Right hindlimb (tissue), 1 donor: ENCODE measurements around the gene SH2D7.

Experiments used
- DNase-seq: peaks from one replicate; pipeline ENCODE4 v3.0.0-alpha.2; 2018

SH2D7 gene

DNA sequence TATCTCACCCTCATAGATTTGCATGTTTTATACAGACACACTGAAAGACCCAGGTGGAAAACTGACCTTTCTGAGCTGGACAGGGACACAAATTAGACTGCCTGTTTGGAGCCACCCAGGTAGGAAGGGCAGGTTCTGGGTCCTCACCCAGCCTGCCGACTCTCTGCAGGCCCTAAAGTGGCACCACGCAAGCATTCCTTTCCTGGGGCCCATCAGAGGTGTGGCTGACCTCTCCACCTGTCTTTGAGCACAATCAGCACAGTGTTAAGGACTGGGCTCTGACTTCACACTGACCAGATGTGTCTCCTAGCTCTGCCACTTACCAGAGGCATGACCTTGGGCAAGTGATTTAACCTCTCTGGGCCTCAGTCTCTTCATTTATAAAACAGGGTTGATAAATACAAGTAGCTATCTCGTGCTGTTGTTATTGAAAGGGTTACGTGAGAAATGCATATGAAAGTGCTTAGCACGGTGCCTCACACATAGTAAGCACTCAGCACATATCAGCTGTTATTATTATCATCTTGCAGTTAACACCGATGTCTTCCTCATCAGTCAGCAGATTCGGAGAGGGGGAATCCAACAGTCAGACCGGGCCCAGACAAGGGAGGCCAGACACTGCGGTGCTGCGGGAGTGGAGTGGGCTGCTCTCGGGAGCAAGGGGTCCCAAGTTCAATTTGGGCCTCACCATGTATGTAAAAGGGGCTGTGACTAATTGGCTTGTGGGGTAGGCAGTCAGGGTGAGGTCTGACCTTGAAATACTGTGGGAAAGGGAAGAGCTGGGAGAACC, 12.9 kb upstream of the SH2D7 start:
- DNase-seq: no peak

DNA sequence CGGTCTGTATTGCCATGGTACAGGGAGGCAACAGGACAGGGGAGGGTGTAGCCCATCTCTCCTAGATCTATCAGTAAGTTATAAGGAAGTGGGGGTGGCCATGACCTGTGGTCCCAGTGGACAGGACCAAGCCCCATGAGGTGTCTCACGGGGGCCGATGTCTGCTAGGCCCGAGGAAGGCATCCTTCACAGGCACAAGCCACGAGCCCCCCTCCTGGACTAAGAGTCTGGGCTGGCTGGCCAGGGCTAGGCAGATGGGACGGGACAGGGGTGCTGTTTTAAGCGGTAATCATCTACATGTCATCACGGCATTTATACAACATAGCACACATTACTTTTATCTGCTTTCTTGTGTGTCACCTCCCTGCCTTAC, 12.3 kb upstream of the SH2D7 start:
- no peak for DNase-seq

DNA sequence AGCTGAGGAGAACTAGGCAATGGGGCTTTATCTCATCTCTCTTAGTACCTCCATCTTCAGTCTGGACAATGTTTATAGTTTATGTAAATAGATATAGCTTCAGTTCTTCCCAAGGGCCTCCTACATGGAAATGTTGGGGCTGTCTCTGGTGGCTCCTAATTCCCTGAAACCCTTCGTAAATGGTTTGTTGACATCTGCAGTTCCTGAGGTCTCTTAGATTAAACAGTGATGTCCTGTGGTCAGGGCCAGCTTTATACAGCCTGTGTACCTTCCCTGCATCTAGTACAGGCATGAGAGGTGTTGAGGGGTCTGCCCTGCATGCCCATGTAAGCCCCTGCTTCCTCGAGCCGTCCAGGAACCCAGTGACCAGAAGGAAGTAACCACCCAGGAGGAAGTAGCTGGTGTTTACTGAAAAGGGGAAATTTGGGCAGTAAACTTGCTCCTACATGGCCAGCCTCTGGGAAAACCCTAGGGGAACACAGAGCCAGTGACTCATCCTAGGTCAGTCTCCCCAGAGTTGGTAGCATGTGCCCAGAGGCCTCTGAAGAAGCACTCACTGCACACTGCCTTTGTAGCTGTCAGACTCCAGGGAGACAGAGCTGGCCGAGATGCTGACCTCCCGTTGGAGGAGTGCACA, 10.1 kb upstream of the SH2D7 start:
- no peak for DNase-seq

- no peak for DNase-seq
Observed at GRCh38 chr15:78082743-78083110, 9.6 kb upstream of the SH2D7 start.

DNA sequence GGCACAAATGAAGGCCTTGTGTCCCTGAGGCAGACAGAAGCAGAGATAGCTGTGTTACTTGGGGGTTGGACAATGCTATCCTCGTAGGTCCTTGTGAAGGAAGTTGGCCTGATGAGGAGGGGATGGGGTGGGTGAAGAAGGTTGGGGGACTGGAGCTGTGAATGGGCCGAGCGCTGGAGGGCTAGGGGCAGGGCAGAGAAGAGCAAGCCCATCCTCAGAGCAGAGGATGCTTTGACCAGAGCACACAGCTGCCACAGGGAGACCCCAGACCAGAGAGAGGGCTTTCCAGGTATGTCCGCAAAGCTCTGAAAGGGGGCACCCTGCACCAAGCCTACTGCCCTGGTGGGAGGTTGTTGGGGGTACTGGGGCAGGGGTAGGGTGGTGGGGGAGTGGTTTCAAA, 9.2 kb upstream of the SH2D7 start:
- no peak for DNase-seq

DNA sequence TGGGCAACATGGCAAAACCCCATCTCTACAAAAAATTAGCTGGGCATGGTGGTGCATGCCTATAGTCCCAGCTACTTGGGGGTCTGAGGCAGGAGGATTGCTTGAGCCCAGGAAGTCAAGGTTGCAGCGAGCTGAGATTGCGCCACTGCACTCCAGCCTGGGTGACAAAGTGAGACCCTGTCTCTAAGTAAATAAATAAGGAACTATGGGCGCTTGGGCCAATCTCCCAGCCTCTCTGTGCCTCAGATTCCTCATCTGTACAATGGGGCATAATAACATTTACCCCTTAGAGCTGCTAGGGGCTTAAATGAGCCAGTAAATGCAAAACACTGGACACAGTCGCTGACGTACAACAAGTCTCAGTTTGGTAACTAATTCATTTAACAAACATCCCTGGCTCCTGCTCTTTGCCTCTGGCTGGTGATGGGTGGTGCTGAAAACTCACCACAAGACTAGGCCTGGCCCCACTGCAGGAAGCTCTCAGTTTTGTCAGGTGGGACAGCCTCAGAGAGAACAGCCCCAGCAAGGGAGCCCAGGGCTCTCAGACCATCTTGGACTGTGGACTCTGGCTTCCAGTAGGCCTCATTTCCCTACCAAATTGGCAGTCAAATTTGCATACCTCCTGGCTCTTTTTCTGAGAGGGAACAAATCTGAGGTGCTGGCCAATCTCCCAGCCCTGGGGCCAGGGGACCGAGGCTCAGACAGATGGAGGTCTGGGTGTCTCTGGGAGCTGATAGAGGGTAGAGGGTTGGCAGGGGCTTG, 8.5 kb upstream of the SH2D7 start:
- no peak for DNase-seq

DNA sequence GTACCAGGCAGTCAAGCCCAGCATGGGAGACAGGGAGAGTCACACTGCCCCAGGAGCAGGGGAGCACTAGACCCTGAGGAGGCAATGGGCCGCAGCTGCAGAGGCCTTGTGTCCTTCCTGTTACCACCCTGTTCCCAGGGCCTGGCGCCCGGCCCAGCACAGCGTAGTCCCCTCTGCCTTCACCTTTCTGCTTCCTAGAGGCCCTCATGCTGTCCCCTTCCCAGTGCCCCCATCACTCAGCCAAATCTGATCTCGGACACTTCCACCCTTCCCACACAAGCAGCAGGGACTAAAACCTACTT, 8.0 kb upstream of the SH2D7 start:
- no peak for DNase-seq

DNA sequence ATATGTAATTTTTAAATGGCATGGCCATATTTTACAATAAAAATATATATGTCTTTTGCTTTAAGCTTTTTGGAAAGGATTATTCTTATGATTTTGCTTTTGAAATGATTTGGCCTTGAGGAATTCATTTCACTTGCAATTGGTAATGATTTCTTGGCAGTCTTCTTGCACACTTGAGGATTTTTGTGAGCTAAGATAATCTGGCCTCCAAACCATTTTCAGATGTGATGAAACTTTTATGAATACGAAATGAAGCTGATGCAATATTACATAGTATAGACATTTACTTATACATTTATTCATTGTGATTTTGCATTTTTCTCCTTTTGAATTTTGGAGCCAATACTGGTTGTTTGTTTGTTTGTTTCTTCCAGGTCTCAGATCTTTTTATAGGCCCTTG, 6.4 kb upstream of the SH2D7 start:
- DNase-seq: no peak

- DNase-seq: no peak
Observed at GRCh38 chr15:78087951-78088772, 4.2 kb upstream of the SH2D7 start.

- no peak for DNase-seq
Observed at GRCh38 chr15:78088773-78089080, 3.6 kb upstream of the SH2D7 start.

GRCh38 chr15:78090422-78091063, 1.8 kb upstream of the SH2D7 start:
- no peak for DNase-seq

GRCh38 chr15:78093242-78094020, 1.1 kb downstream of the SH2D7 start:
- DNase-seq: peak; percentile 53

GRCh38 chr15:78097667-78098066, 5.3 kb downstream of the SH2D7 start:
- DNase-seq: no peak

- DNase-seq: no peak
Observed at GRCh38 chr15:78098131-78098755, 5.9 kb downstream of the SH2D7 start.

- DNase-seq: no peak
Observed at GRCh38 chr15:78100886-78101285, 8.5 kb downstream of the SH2D7 start.

GRCh38 chr15:78101423-78102105, 9.2 kb downstream of the SH2D7 start:
- DNase-seq: no peak

DNA sequence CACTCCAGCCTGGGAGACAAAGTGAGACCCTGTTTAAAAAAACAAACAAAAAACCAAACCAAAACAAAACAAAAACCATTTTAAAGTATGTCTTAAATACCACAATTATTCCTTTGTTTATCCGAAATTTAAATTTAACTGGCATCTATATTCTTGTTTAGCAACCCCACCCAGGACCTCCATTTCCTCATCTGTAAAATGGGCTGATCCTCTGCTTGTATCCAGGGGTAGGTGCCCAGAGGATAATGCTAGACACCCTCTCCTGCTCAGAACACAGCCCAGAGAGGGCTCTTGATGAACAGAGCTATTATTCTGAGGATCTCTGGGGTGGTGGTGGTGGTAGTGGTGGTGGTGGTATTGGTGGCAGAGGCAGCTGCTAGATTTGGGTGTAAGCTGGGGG, 9.8 kb downstream of the SH2D7 start:
- no peak for DNase-seq

GRCh38 chr15:78102741-78103140, 10.4 kb downstream of the SH2D7 start:
- DNase-seq: no peak

DNA sequence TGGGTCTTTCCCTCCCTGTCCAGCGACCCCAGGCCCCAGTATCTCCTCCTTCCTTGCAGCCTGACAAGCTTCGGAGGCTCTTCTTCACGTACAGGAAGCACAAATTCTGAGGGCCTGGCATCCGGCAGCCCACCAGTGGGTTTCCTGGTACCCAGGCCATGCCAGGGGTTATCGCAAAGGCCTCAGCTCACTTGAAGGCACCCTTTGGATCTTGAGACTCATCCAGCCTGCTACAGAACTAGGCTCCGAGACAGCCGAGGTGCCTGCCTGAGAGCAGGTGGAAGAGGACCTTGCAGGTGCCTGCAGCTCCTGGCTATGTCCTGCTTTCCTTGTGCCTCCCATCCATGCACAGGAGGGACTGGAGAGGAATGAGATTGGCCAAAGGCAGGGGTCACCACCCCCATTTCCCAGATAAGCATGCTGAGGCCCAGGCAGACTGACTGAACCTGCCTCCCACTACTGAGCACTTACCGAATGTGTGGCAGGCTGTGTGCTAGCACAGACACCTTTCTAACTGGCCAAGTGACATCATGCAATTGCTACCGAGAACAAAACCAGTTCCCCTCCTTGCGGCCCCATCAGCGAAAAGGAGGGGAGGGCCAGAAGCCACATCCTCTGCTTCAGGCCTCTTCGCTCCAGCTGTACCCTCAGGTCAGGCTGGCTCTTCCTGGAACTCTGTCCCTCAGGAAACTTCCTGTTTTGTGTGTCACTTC, 11.2 kb downstream of the SH2D7 start:
- DNase-seq: peak; percentile 42

DNA sequence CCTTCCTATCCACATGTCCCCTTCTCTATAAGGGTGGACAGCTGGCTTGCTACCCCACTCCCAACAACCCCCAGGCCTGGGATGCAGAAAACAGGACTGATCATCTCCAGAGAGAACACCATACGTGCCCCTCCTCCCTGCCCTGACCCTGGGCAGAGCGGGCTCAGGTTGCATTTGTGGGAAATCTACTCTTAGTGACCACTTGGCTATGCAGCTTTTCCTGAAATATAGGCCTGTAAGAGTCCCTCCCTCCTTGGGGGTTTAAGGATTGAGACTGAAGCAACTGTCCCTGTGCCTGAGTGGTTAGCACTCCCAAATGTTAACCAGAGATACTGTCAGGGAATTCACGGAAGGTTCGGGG, 11.7 kb downstream of the SH2D7 start:
- DNase-seq: no peak
